Breast epithelium (tissue), 4 donors: ENCODE measurements around the gene MEG3. TPM values are rescaled to one million over a fixed set of nuclear protein-coding genes. Genes with fewer than 3 reads are reported as not detected.

ENCODE experiments used
- DNase-seq, 2 donors: peaks; one replicate each; pipeline ENCODE4 v3.0.0-alpha.2; 2019; ENCODE audit warnings: low spot score in 2 of 2
- H3K27ac ChIP-seq, 2 donors: fragments of 200-600 bp; sonication (generic) in 1 of 2; one replicate each; pipeline ENCODE4 v1.5.1; 2016 to 2019; ENCODE audit warnings: mild to moderate bottlenecking in 1 of 2
- H3K27me3 ChIP-seq, 2 donors: fragments of 200-600 bp; sonication (generic) in 1 of 2; one replicate each; pipeline versions ENCODE4 v1.5.1 to v1.6.0; 2017 to 2019; ENCODE audit warnings: control low read depth in 1 of 2, mild to moderate bottlenecking in 1 of 2
- H3K36me3 ChIP-seq: fragments of 200-600 bp; one replicate; pipeline ENCODE4 v1.5.1; 2019
- H3K4me1 ChIP-seq, 2 donors: fragments of 200-600 bp; sonication (generic); one replicate each; pipeline ENCODE4 v1.5.1; 2016 to 2019; ENCODE audit warnings: control low read depth in 1 of 2
- H3K4me3 ChIP-seq, 3 donors: fragments of 200-600 bp; sonication (generic); 1 replicate in 2 of 3; 2 replicates in 1 of 3; pipeline ENCODE4 v1.5.1; 2016 to 2019; ENCODE audit warnings: mild to moderate bottlenecking in 3 of 3, moderate library complexity in 2 of 3
- H3K9me3 ChIP-seq, 2 donors: fragments of 200-600 bp; sonication (generic) in 1 of 2; one replicate each; pipeline ENCODE4 v1.5.1; 2016 to 2019; ENCODE audit warnings: control low read depth in 1 of 2
- CTCF ChIP-seq, 3 donors: fragments of 450-650 bp; IDR thresholded peaks; one replicate each; pipeline ENCODE4 v1.5.1; 2016 to 2017; ENCODE audit warnings: antibody characterized with exemption in 3 of 3, mild to moderate bottlenecking in 3 of 3, moderate library complexity in 3 of 3
- POLR2A ChIP-seq: fragments of 450-650 bp; IDR thresholded peaks from one replicate; pipeline ENCODE4 v1.6.1; 2016; ENCODE audit warnings: antibody characterized with exemption, mild to moderate bottlenecking, moderate library complexity
- POLR2AphosphoS5 ChIP-seq, 3 donors: sonication (generic); formaldehyde crosslinking; IDR thresholded peaks; one replicate each; pipeline ENCODE4 v1.6.1; 2017; ENCODE audit warnings: antibody characterized with exemption in 3 of 3
- intact Hi-C: fragments of 100-400 bp; cut with DNase I; formaldehyde crosslinking; loops from one replicate; pipeline ENCODE4 v1.15.1; 2023; ENCODE audit warnings: low total_unique reads
- total RNA-seq, 3 donors: library from RNA; depleted of rRNA; stranded (reverse); fragments of >200 nt; gene quantifications; one replicate each; pipeline ENCODE4 v1.1.0, GENCODE V29; 2016

The MEG3 gene
- total RNA-seq, 3 donors from 2014 or later = 45.2 to 68.8 (median 49.8) TPM

- no peaks in the 10 kb centered on the region for H3K4me1 ChIP-seq
- peaks cover 0 to 5% of the 10 kb centered on the region in 2 donors for H3K27me3 ChIP-seq
- intact Hi-C loops = no loop called here
- no peaks in the 10 kb centered on the region for H3K36me3 ChIP-seq
- H3K9me3 ChIP-seq = no peaks in the 10 kb centered on the region
- H3K27ac ChIP-seq = no peak overlapping the region
- DNase-seq = peak in 1 of 2 donors; percentile 14
- H3K4me3 ChIP-seq = no peak overlapping the region
- TF ChIP-seq POLR2A = no peak
- TF ChIP-seq CTCF (IDR thresholded peaks at IDR 0.05) = no peak
- no peak for TF ChIP-seq POLR2AphosphoS5 (IDR thresholded peaks at IDR 0.05)
Measured at GRCh38 chr14:100892496-100893227, 66.7 kb downstream of the MEG3 start.

GRCh38 chr14:100893228-100893601 is 67.3 kb downstream of the MEG3 start:
- peak in 1 of 2 donors; percentile 37 for DNase-seq
- peaks cover 0 to 5% of the 10 kb centered on the region in 2 donors for H3K27me3 ChIP-seq
- H3K36me3 ChIP-seq = no peaks in the 10 kb centered on the region
- no peak overlapping the region for H3K27ac ChIP-seq
- intact Hi-C loops = no loop called here
- no peak overlapping the region for H3K4me3 ChIP-seq
- no peaks in the 10 kb centered on the region for H3K4me1 ChIP-seq
- H3K9me3 ChIP-seq = no peaks in the 10 kb centered on the region
- TF ChIP-seq POLR2AphosphoS5 (IDR thresholded peaks at IDR 0.05) = no peak
- no peak for TF ChIP-seq CTCF (IDR thresholded peaks at IDR 0.05)
- no peak for TF ChIP-seq POLR2A

GRCh38 chr14:100893760-100894159 is 67.8 kb downstream of the MEG3 start:
- no peaks in the 10 kb centered on the region for H3K36me3 ChIP-seq

GRCh38 chr14:100894416-100894815 is 68.5 kb downstream of the MEG3 start:
- peak in 1 of 2 donors; percentile 9 for DNase-seq
- intact Hi-C loops = no loop called here
- H3K27ac ChIP-seq = no peak overlapping the region
- no peaks in the 10 kb centered on the region for H3K4me1 ChIP-seq
- no peaks in the 10 kb centered on the region for H3K36me3 ChIP-seq
- no peaks in the 10 kb centered on the region for H3K9me3 ChIP-seq
- peaks cover 0 to 10% of the 10 kb centered on the region in 2 donors for H3K27me3 ChIP-seq
- TF ChIP-seq POLR2AphosphoS5 (IDR thresholded peaks at IDR 0.05) = no peak
- no peak for TF ChIP-seq POLR2A
- TF ChIP-seq CTCF (IDR thresholded peaks at IDR 0.05) = no peak
- no peak overlapping the region for H3K4me3 ChIP-seq

More at GRCh38 chr14:100893760-100894159, 67.8 kb downstream of the MEG3 start:
- Histone ChIP-seq H3K27ac (no peak overlapping the region), H3K4me1 (no peaks in the 10 kb centered on the region), H3K9me3 (no peaks in the 10 kb centered on the region), H3K4me3 (no peak overlapping the region), H3K27me3 (peaks cover 0 to 5% of the 10 kb centered on the region in 2 donors)
- TF ChIP-seq POLR2AphosphoS5 (IDR thresholded peaks at IDR 0.05) = no peak
- peak in 1 of 2 donors; percentile 38 for DNase-seq
- intact Hi-C loops = no loop called here

GRCh38 chr14:100895411-100895810 is 69.5 kb downstream of the MEG3 start:
- Histone ChIP-seq H3K9me3 (no peaks in the 10 kb centered on the region), H3K4me3 (no peak overlapping the region), H3K36me3 (no peaks in the 10 kb centered on the region), H3K27ac (no peak overlapping the region), H3K27me3 (peaks cover 0 to 10% of the 10 kb centered on the region in 2 donors), H3K4me1 (peaks cover 0 to 5% of the 10 kb centered on the region in 2 donors)
- TF ChIP-seq POLR2A = no peak
- no peak for DNase-seq
- intact Hi-C loops = no loop called here

- Histone ChIP-seq H3K36me3 (no peaks in the 10 kb centered on the region), H3K4me1 (peaks cover 0 to 5% of the 10 kb centered on the region in 2 donors), H3K4me3 (no peak overlapping the region), H3K27ac (no peak overlapping the region), H3K9me3 (no peaks in the 10 kb centered on the region), H3K27me3 (peaks cover 0 to 10% of the 10 kb centered on the region in 2 donors)
- intact Hi-C loops = no loop called here
- peak in 1 of 2 donors; percentile 28 for DNase-seq
- TF ChIP-seq POLR2A (no peak), CTCF (IDR thresholded peaks at IDR 0.05) (no peak), POLR2AphosphoS5 (IDR thresholded peaks at IDR 0.05) (no peak)
Measured at GRCh38 chr14:100896369-100897060, 70.6 kb downstream of the MEG3 start.
